G401.6 (cell line): ENCODE results near the gene TTC7B.
"Not testable (repeated sequence)": the region's sequence is repeated elsewhere in the genome, so short reads cannot be mapped to it uniquely, and the experiment has no call there.

ENCODE experiments used
- FAIRE-seq: peaks from 2 replicates; lab custom pipeline; 2012; peaks lifted over from hg19 to GRCh38; lab: Jason Lieb, UNC

TTC7B gene

GRCh38 chr14:90544971-90545370, 271.3 kb downstream of the TTC7B start:
- FAIRE-seq: no peak

- no peak for FAIRE-seq
Observed at GRCh38 chr14:90544566-90544965, 271.7 kb downstream of the TTC7B start.

GRCh38 chr14:90543876-90544275, 272.4 kb downstream of the TTC7B start:
- FAIRE-seq: no peak

- no peak for FAIRE-seq
Observed at GRCh38 chr14:90541076-90541634, 275.1 kb downstream of the TTC7B start.

GRCh38 chr14:90540437-90540836, 275.8 kb downstream of the TTC7B start:
- FAIRE-seq: no peak

- no peak for FAIRE-seq
Observed at GRCh38 chr14:90539996-90540395, 276.2 kb downstream of the TTC7B start.

GRCh38 chr14:90539496-90539775, 276.8 kb downstream of the TTC7B start:
- FAIRE-seq: no peak

GRCh38 chr14:90538716-90539495, 277.3 kb downstream of the TTC7B start:
- FAIRE-seq: no peak

- no peak for FAIRE-seq
Observed at GRCh38 chr14:90538095-90538494, 278.1 kb downstream of the TTC7B start.

- no peak for FAIRE-seq
Observed at GRCh38 chr14:90536511-90537191, 279.6 kb downstream of the TTC7B start.

GRCh38 chr14:90536092-90536491, 280.1 kb downstream of the TTC7B start:
- no peak for FAIRE-seq

- no peak for FAIRE-seq
Observed at GRCh38 chr14:90535556-90536090, 280.6 kb downstream of the TTC7B start.

- FAIRE-seq: no peak
Observed at GRCh38 chr14:90534838-90535555, 281.2 kb downstream of the TTC7B start.

- FAIRE-seq: no peak
Observed at GRCh38 chr14:90534091-90534837, 282.0 kb downstream of the TTC7B start.

GRCh38 chr14:90533591-90534021, 282.6 kb downstream of the TTC7B start:
- FAIRE-seq: no peak

GRCh38 chr14:90532826-90533525, 283.3 kb downstream of the TTC7B start:
- FAIRE-seq: no peak

- no peak for FAIRE-seq
Observed at GRCh38 chr14:90531497-90531896, 284.7 kb downstream of the TTC7B start.

GRCh38 chr14:90530523-90530922, 285.7 kb downstream of the TTC7B start:
- FAIRE-seq: no peak

GRCh38 chr14:90527978-90528377, 288.3 kb downstream of the TTC7B start:
- no peak for FAIRE-seq

- not testable (repeated sequence) for FAIRE-seq
Observed at GRCh38 chr14:90526536-90526935, 289.7 kb downstream of the TTC7B start.

GRCh38 chr14:90525353-90526028, 290.7 kb downstream of the TTC7B start:
- FAIRE-seq: not testable (repeated sequence)
